Activated B cell treated with CpG ODN at 0.5 μM for 24 hours (primary cell): ENCODE data around the gene BMP8A. TPM values are rescaled to one million over a fixed set of nuclear protein-coding genes. Genes with fewer than 3 reads are reported as not detected.
A peak's percentile ranks its signal among the peaks of the same experiment; 100 is the strongest.
"Not testable (repeated sequence)": the region's sequence is repeated elsewhere in the genome, so short reads cannot be mapped to it uniquely, and the experiment has no call there.

Source experiments
- ATAC-seq: fragments of 200-7000 bp; cut with Tn5 transposase; one replicate; pipeline ENCODE4 v1.10.0; 2021; ENCODE audit warnings: low read depth, mild to moderate bottlenecking, moderate library complexity
- CTCF ChIA-PET: fragments of 350-600 bp; sonication (Branson Sonifier 250); formaldehyde crosslinking; loops from one replicate; lab custom pipeline; 2021; ENCODE audit warnings: antibody characterized with exemption; lab: Charles Lee
- POLR2A ChIA-PET: fragments of 350-600 bp; sonication (Branson Sonifier 250); formaldehyde crosslinking; loops from one replicate; lab custom pipeline; 2021; ENCODE audit warnings: antibody characterized with exemption; lab: Charles Lee
- DNase-seq: peaks from one replicate; pipeline ENCODE4 v3.0.0; 2022
- H3K27ac Mint-ChIP-seq: one replicate; pipeline ENCODE4 v1.8.0; 2020; ENCODE audit warnings: mixed read lengths
- H3K27me3 Mint-ChIP-seq: one replicate; pipeline ENCODE4 v1.8.0; 2021; ENCODE audit warnings: mixed read lengths
- H3K36me3 Mint-ChIP-seq: one replicate; pipeline ENCODE4 v1.8.0; 2021; ENCODE audit warnings: low read depth, mixed read lengths
- H3K4me1 Mint-ChIP-seq: one replicate; pipeline ENCODE4 v1.8.0; 2021; ENCODE audit warnings: mixed read lengths
- H3K4me3 Mint-ChIP-seq: one replicate; pipeline ENCODE4 v1.8.0; 2020; ENCODE audit warnings: mild to moderate bottlenecking, mixed read lengths
- H3K9me3 Mint-ChIP-seq: one replicate; pipeline ENCODE4 v1.8.0; 2020; ENCODE audit warnings: mixed read lengths
- CTCF ChIP-seq: fragments of 200-600 bp; IDR thresholded peaks from one replicate; pipeline ENCODE4 v1.8.0; 2022; ENCODE audit warnings: antibody characterized with exemption, mild to moderate bottlenecking
- intact Hi-C: fragments of 100-400 bp; cut with micrococcal nuclease; formaldehyde crosslinking; loops from one replicate; pipeline ENCODE4 v1.15.1; 2024
- total RNA-seq: library from RNA; stranded (reverse); gene quantifications from 2 replicates; pipeline ENCODE4 v1.2.3, GENCODE V29; 2022

BMP8A gene
- total RNA-seq, 1 donor from 2014 or later: 0.20 TPM

- no peak for ATAC-seq
- Mint-ChIP-seq H3K9me3 (no peaks in the 10 kb centered on the region), H3K27me3 (no peaks in the 10 kb centered on the region), H3K4me3 (no peak overlapping the region), H3K4me1 (no peaks in the 10 kb centered on the region), H3K27ac (no peak overlapping the region), H3K36me3 (peaks cover 73% of the 10 kb centered on the region)
- intact Hi-C loops: no loop called here
- no peak for DNase-seq
- POLR2A ChIA-PET: no interaction called here
- no peak for TF ChIP-seq CTCF
- CTCF ChIA-PET: interaction anchor here (1.5 kb wide), 1 partner anchor 66 kb away, joined by 7 read pairs; no protein-coding TSS in a partner anchor
Measured at GRCh38 chr1:39472826-39473225, 18.6 kb upstream of the BMP8A start.

GRCh38 chr1:39473324-39473723 lies 18.1 kb upstream of the BMP8A start:
- H3K4me1 Mint-ChIP-seq: no peaks in the 10 kb centered on the region
- no peaks in the 10 kb centered on the region for H3K27me3 Mint-ChIP-seq
- TF ChIP-seq CTCF: no peak
- ChIA-PET POLR2A (no interaction called here), CTCF (interaction anchor here (1.5 kb wide), 1 partner anchor 65 kb away, joined by 7 read pairs; no protein-coding TSS in a partner anchor)
- no peak overlapping the region for H3K27ac Mint-ChIP-seq
- DNase-seq: no peak
- H3K4me3 Mint-ChIP-seq: no peak overlapping the region
- no peaks in the 10 kb centered on the region for H3K9me3 Mint-ChIP-seq
- peaks cover 73% of the 10 kb centered on the region for H3K36me3 Mint-ChIP-seq
- no peak for ATAC-seq
- intact Hi-C loops: no loop called here

DNA sequence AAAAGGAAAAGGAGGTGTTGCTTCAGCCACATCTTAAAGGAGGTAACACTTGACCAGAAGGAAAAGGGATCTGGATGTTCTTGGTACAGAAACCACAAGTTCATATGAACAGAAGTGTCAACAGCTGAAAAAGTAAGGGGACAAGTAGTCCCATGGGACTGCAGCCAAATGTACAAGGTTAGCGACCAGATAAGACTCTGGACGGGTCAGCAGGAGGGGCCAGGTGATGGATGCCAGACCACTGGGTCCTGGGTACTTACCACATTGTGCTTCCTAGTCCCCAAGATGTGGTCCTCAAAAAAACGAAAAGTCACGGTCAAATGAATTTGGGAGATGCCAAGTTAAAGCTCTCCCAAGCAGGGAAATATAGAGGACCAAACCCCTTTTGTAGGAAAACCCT lies 16.6 kb upstream of the BMP8A start:
- peaks cover 71% of the 10 kb centered on the region for H3K36me3 Mint-ChIP-seq
- no peak overlapping the region for H3K27ac Mint-ChIP-seq
- CTCF ChIA-PET: interaction anchor here (0.5 kb wide), 1 partner anchor 373 kb away, joined by 3 read pairs; no protein-coding TSS in a partner anchor
- H3K4me1 Mint-ChIP-seq: no peaks in the 10 kb centered on the region
- H3K4me3 Mint-ChIP-seq: no peak overlapping the region
- TF ChIP-seq CTCF: no peak
- H3K9me3 Mint-ChIP-seq: no peaks in the 10 kb centered on the region
- intact Hi-C loops: no loop called here
- POLR2A ChIA-PET: interaction anchor here (0.7 kb wide), 1 partner anchor 112 kb away, joined by 5 read pairs; no protein-coding TSS in a partner anchor
- H3K27me3 Mint-ChIP-seq: no peaks in the 10 kb centered on the region
- DNase-seq: no peak
- ATAC-seq: no peak

DNA sequence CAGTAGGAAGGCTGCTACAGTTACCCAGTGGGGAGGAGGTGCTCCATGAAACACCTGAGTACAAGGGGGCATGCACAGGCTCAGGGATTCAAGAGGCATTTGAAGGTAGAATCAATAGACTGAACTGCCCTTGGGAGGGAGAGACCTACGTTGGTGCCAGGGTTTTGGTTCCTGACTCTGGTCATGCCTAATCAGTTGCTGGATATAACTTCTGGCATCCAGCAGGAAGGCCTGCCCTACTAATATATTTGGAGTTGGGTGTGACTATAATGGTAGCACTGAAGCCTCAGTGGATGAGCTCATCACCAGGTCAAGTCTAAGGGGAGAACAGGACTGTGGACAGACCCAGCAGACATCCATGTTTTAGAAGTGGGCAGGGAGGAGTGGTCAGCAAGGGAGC lies 15.9 kb upstream of the BMP8A start:
- H3K9me3 Mint-ChIP-seq, CTCF ChIA-PET, DNase-seq, H3K27me3 Mint-ChIP-seq, H3K4me3 Mint-ChIP-seq, intact Hi-C loops, H3K4me1 Mint-ChIP-seq, POLR2A ChIA-PET, ATAC-seq: not testable (repeated sequence)
- Mint-ChIP-seq H3K36me3 (peaks cover 70% of the 10 kb centered on the region), H3K27ac (peak overlapping the region; percentile 1)

- ATAC-seq (no peak), DNase-seq (no peak)
- Mint-ChIP-seq H3K27me3 (no peaks in the 10 kb centered on the region), H3K27ac (no peak overlapping the region), H3K4me3 (no peak overlapping the region), H3K4me1 (no peaks in the 10 kb centered on the region), H3K9me3 (no peaks in the 10 kb centered on the region), H3K36me3 (peaks cover 71% of the 10 kb centered on the region)
- POLR2A ChIA-PET: interaction anchor here (0.6 to 0.7 kb wide), 2 partner anchors 48 to 81 kb away, joined by 3 to 8 read pairs; no protein-coding TSS in a partner anchor
- TF ChIP-seq CTCF: no peak
- CTCF ChIA-PET: no interaction called here
- intact Hi-C loops: no loop called here
Measured at GRCh38 chr1:39478126-39478915, 13.1 kb upstream of the BMP8A start.
